Muscle of back (tissue), 11 donors: ENCODE measurements around the gene TMEM231. TPM values are rescaled to one million over a fixed set of nuclear protein-coding genes. Genes with fewer than 3 reads are reported as not detected.
"Not testable (repeated sequence)": the region's sequence is repeated elsewhere in the genome, so short reads cannot be mapped to it uniquely, and the experiment has no call there.

Experiments used
- DNase-seq, 3 donors: peaks; one replicate each; pipeline versions ENCODE4 v3.0.0 to v3.0.0-alpha.2; 2013
- polyA plus RNA-seq, 10 donors: library from polyadenylated mRNA; unstranded; fragments of 120-200 nt; gene quantifications; one replicate each; pipeline ENCODE4 v1.2.1, GENCODE V29; 2013; ENCODE audit not compliant: insufficient read length in 10 of 10

Gene TMEM231
- polyA plus RNA-seq, 10 donors: 5.3 to 9.6 (median 8.3) TPM

- no peak for DNase-seq
These were observed 14.5 kb upstream of the TMEM231 start for GRCh38 chr16:75570396-75571065.

GRCh38 chr16:75567911-75568310, 11.9 kb upstream of the TMEM231 start:
- DNase-seq: no peak

GRCh38 chr16:75566758-75567255, 10.8 kb upstream of the TMEM231 start:
- peak in 1 of 3 donors; percentile 39 for DNase-seq

- peak; percentile 77 to 94 (median 90) for DNase-seq
These were observed 10.1 kb upstream of the TMEM231 start, which contains the start of gene GABARAPL2 for GRCh38 chr16:75566040-75566757. Gene GABARAPL2, plus strand, starts transcription at chr16:75566379. Its CDS starts 108 bp downstream, at chr16:75566487.

- no peak for DNase-seq
These were observed 9.6 kb upstream of the TMEM231 start for GRCh38 chr16:75565640-75566039.

GRCh38 chr16:75559564-75560372, 3.7 kb upstream of the TMEM231 start:
- peak in 2 of 3 donors; percentile 47 to 67 for DNase-seq

GRCh38 chr16:75558846-75559401, 2.9 kb upstream of the TMEM231 start:
- no peak for DNase-seq

GRCh38 chr16:75556431-75556950, 439 bp upstream of the TMEM231 start:
- no peak for DNase-seq

- peak; percentile 85 to 94 (median 85) for DNase-seq
These were observed 792 bp downstream of the TMEM231 start for GRCh38 chr16:75555213-75555706.

- no peak for DNase-seq
These were observed 3.1 kb downstream of the TMEM231 start for GRCh38 chr16:75552951-75553350.

- peak in 2 of 3 donors; percentile 37 to 46 for DNase-seq
These were observed 5.8 kb downstream of the TMEM231 start for GRCh38 chr16:75550211-75550662.

- DNase-seq: not testable (repeated sequence)
These were observed 7.6 kb downstream of the TMEM231 start for GRCh38 chr16:75548456-75548855.

GRCh38 chr16:75546293-75546692, 9.8 kb downstream of the TMEM231 start:
- DNase-seq: no peak

GRCh38 chr16:75545879-75546278, 10.2 kb downstream of the TMEM231 start:
- not testable (repeated sequence) for DNase-seq

GRCh38 chr16:75542462-75542861, 13.6 kb downstream of the TMEM231 start:
- DNase-seq: not testable (repeated sequence)

GRCh38 chr16:75541236-75541635, 14.8 kb downstream of the TMEM231 start:
- no peak for DNase-seq

GRCh38 chr16:75538882-75539565, 17.0 kb downstream of the TMEM231 start:
- not testable (repeated sequence) for DNase-seq

- DNase-seq: no peak
These were observed 18.3 kb downstream of the TMEM231 start for GRCh38 chr16:75537776-75538175.

- no peak for DNase-seq
These were observed 20.2 kb downstream of the TMEM231 start, which contains the start of gene CHST5 for GRCh38 chr16:75535901-75536300. Gene CHST5, minus strand, starts transcription at chr16:75536108. Its CDS starts 5,724 bp downstream, at chr16:75530384.

GRCh38 chr16:75535211-75535843, 20.7 kb downstream of the TMEM231 start:
- no peak for DNase-seq
